Activated CD4-positive, alpha-beta T cell treated with anti-CD3 and anti-CD28 coated beads, Interleukin-2, amount 10 ng/mL, durations not matched to agents 7 days and 5 days (primary cell): ENCODE data around the gene DICER1. TPM values are rescaled to one million over a fixed set of nuclear protein-coding genes. Genes with fewer than 3 reads are reported as not detected.

ENCODE experiments used
- CTCF ChIA-PET: fragments of 350-600 bp; sonication (Branson Sonifier 250); formaldehyde crosslinking; loops from one replicate; lab custom pipeline; 2021; ENCODE audit warnings: antibody characterized with exemption; lab: Charles Lee
- POLR2A ChIA-PET: fragments of 350-600 bp; sonication (Branson Sonifier 250); formaldehyde crosslinking; loops from one replicate; lab custom pipeline; 2021; ENCODE audit warnings: antibody characterized with exemption; lab: Charles Lee
- DNase-seq: peaks from one replicate; pipeline ENCODE4 v3.0.0-alpha.2; 2020
- H3K27ac Mint-ChIP-seq: one replicate; pipeline ENCODE4 v1.8.0; 2021; ENCODE audit warnings: mild to moderate bottlenecking, moderate library complexity, mixed read lengths
- H3K27me3 Mint-ChIP-seq: one replicate; pipeline ENCODE4 v1.8.0; 2021; ENCODE audit warnings: mixed read lengths
- H3K36me3 Mint-ChIP-seq: one replicate; pipeline ENCODE4 v1.8.0; 2021; ENCODE audit warnings: low read depth, mixed read lengths
- H3K4me1 Mint-ChIP-seq: one replicate; pipeline ENCODE4 v1.8.0; 2021; ENCODE audit warnings: mixed read lengths
- H3K4me3 Mint-ChIP-seq: one replicate; pipeline ENCODE4 v1.8.0; 2021; ENCODE audit warnings: mild to moderate bottlenecking, moderate library complexity, mixed read lengths
- H3K9me3 Mint-ChIP-seq: one replicate; pipeline ENCODE4 v1.8.0; 2021; ENCODE audit warnings: mixed read lengths
- total RNA-seq, 2 experiments: library from RNA; stranded (reverse); gene quantifications; one replicate each; pipeline ENCODE4 v1.2.3, GENCODE V29; 2021

The DICER1 gene
- total RNA-seq, 2 experiments from 2014 or later = 54.4 to 63.6 TPM

DNA sequence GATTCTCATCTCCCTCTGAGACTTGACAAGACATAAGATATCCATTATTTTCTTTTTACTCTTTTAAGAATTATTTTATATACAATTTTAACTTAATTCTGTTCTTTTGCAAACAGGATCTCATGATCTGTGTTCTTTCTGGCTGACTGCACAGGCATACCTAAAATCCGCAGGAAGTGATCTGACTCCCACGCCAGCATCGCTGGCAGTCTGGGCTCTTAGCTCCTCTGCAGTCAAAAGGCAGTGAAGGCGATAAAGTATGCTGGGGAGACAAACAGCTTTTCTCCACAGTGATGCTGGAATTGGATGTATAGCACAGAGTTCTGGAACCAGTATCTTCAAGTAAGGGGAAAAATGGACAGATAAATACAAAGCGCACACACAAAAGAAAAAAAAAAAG, 52.4 kb downstream of the DICER1 start:
- Mint-ChIP-seq H3K4me1 (peaks cover 6% of the 10 kb centered on the region), H3K9me3 (no peaks in the 10 kb centered on the region), H3K36me3 (peaks cover 46% of the 10 kb centered on the region), H3K27ac (no peak overlapping the region), H3K27me3 (no peaks in the 10 kb centered on the region), H3K4me3 (no peak overlapping the region)
- no peak for DNase-seq
- ChIA-PET POLR2A (no interaction called here), CTCF (interaction anchor here (0.8 kb wide), 1 partner anchor 42 kb away, joined by 3 read pairs; no protein-coding TSS in a partner anchor)

DNA sequence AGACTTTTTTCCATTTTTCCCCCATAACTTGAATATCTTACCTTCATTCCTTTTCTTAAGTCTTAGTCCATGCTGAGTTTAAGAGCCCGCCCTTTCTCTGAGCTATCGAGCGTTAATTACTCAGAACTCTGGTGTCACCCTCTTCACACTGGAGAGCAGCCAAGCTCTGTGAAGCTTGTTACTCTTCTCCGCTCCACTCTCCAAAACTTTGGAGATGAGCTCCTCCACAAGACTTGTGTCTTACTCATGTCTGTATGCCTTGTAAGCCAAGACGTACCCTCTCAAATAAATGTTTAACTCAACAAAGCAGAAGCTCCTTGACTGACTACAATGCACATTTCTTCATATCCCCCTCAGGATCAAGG, 54.7 kb downstream of the DICER1 start:
- H3K27me3 Mint-ChIP-seq = no peaks in the 10 kb centered on the region
- ChIA-PET CTCF (no interaction called here), POLR2A (no interaction called here)
- H3K36me3 Mint-ChIP-seq = peaks cover 39% of the 10 kb centered on the region
- H3K9me3 Mint-ChIP-seq = no peaks in the 10 kb centered on the region
- peaks cover 12% of the 10 kb centered on the region for H3K4me1 Mint-ChIP-seq
- H3K27ac Mint-ChIP-seq = no peak overlapping the region
- DNase-seq = no peak
- H3K4me3 Mint-ChIP-seq = no peak overlapping the region

DNA sequence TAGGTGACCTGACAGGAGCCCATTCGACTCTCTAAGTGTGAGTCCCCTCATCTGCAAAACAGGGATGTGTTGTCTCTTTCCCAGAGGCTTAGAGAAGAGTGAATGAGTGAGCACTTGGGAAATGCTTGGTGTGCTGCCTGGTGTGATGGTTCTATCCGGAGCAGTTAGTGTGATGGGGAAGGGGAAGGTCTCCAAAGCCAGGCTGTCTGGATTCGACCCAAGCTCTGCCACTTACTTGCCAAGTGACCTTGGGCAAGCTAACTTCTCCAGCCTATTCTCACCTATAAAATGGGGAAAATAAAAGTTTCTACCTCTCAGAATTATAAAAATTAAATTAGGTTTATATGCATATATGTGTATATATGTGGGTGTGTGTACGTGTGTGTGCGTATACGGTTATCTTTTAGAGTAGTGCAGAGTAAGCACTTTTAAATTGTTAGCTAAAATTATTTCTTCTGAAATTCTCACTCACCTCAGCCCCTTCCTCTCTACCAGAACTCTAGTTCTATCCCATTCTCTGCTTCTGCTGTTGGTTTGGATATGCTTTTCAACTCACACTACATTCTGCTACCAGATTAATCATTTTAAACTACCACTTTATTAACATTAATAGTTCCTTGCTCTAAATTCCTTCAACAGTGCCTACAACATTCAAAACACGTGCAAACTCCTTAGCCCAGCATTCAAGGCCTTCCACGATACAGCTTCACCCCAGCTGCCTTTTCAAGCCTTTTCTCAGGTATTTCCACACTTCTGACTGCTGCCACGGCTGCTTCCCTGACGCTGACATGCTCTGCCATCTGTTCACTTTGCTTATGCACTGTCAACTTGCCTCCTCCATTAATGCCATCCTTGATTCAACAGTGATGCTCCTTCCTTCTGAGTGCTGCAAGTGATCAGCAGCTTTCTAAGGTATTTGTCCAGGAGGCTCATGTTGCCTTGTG, 55.3 kb downstream of the DICER1 start:
- DNase-seq = no peak
- ChIA-PET CTCF (no interaction called here), POLR2A (no interaction called here)
- Mint-ChIP-seq H3K27me3 (no peaks in the 10 kb centered on the region), H3K27ac (no peak overlapping the region), H3K4me1 (peaks cover 12% of the 10 kb centered on the region), H3K4me3 (no peak overlapping the region), H3K9me3 (no peaks in the 10 kb centered on the region), H3K36me3 (peaks cover 40% of the 10 kb centered on the region)

DNA sequence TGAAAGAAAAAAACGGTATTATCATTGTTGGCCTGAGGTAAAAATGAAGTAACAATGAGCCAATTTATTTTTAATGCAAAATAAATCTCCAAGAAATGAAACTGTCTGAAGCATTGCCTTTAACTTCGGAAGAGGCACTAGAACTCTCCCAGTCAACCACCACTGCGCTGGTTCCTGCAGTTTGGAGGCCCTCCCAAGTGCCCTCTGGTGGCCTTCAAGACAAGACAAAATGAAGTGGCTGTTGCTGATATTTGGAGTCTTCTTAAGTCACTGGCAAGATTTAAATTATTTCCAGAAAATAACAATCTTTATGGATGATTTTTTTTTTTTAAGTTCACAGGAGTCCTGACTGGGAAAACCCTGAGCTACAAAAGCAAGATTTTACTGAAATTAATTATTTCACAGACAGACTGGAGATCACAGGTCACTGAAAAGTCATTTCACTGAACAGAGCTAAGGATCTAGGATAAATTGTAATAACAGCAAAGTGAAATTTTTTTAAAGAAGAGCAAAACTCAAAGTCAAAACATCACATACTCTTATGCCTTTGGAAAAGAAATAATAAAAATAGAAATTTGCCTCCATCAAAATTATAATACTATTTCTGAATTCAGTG, 58.2 kb downstream of the DICER1 start:
- peaks cover 12% of the 10 kb centered on the region for H3K4me1 Mint-ChIP-seq

DNA sequence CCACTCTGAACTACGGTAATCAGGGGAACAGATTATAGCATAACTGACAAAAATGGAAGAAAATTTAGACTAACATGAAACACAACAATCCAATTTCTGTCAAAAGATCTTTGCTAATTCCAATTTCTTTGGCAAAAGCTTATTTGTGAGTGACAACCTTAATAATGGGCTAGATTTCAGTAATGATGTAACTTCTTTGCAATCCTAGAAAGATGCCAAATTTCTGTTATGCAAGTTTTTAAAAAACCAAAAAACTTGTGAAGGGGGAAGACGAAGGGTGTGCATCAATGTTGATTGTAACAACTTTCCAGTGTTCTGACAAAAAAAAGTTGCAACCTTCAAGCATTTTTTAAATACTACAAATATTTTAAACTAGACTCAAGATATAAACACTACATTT, 59.9 kb downstream of the DICER1 start:
- no peak overlapping the region for H3K27ac Mint-ChIP-seq
- peaks cover 12% of the 10 kb centered on the region for H3K4me1 Mint-ChIP-seq
- no peak overlapping the region for H3K4me3 Mint-ChIP-seq
- DNase-seq = no peak
- H3K36me3 Mint-ChIP-seq = peaks cover 36% of the 10 kb centered on the region
- no peaks in the 10 kb centered on the region for H3K9me3 Mint-ChIP-seq
- ChIA-PET CTCF (no interaction called here), POLR2A (no interaction called here)
- H3K27me3 Mint-ChIP-seq = no peaks in the 10 kb centered on the region

More for the DNA sequence above, 58.2 kb downstream of the DICER1 start:
- ChIA-PET CTCF (no interaction called here), POLR2A (no interaction called here)
- peak; percentile 46 for DNase-seq
- H3K27ac Mint-ChIP-seq = no peak overlapping the region
- H3K4me3 Mint-ChIP-seq = no peak overlapping the region
- H3K27me3 Mint-ChIP-seq = no peaks in the 10 kb centered on the region
- no peaks in the 10 kb centered on the region for H3K9me3 Mint-ChIP-seq
- H3K36me3 Mint-ChIP-seq = peaks cover 43% of the 10 kb centered on the region

DNA sequence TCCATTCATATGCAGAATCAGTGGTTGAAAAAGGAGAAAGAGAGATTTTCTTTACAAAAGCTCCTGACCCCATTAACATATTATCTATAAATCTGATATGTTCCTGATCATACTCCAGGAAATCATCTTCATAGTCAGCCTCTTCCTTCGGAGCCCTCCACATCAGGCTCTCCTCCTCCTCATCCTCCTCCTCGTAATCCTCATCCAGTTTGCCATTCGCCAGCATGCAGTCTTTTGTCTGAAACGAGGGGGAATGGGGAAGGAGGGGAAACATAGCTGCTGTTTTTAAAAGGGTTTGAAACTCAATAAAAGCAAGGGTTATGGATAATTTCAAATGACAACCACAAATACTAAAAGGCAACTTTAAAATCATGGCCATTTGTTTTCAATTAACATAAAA, 60.9 kb downstream of the DICER1 start:
- peaks cover 12% of the 10 kb centered on the region for H3K4me1 Mint-ChIP-seq
- CTCF ChIA-PET = no interaction called here
- no peaks in the 10 kb centered on the region for H3K27me3 Mint-ChIP-seq
- H3K27ac Mint-ChIP-seq = no peak overlapping the region
- DNase-seq = no peak
- peaks cover 33% of the 10 kb centered on the region for H3K36me3 Mint-ChIP-seq
- H3K9me3 Mint-ChIP-seq = no peaks in the 10 kb centered on the region
- H3K4me3 Mint-ChIP-seq = no peak overlapping the region
- POLR2A ChIA-PET = no interaction called here

DNA sequence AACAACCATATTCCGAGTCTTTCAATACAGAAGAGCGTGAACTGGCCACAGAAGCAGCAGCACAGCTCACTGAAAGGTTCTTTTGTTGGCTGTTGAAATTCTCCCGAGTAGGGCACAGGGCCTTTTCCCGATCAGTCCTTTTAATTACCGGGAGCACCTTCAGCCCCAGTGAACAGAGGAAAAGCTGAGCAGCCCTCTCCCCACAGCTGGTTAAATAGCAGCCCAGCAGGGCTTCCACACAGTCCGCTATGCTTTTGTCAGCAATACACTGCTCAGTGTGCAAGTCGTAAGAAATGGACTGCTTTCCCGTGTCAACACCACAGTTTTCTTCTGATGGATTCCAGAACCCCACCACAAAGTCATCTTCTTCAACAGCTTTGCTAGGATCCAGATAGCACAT, 61.3 kb downstream of the DICER1 start:
- ChIA-PET CTCF (no interaction called here), POLR2A (no interaction called here)
- Mint-ChIP-seq H3K27me3 (no peaks in the 10 kb centered on the region), H3K4me1 (peaks cover 12% of the 10 kb centered on the region), H3K36me3 (peaks cover 35% of the 10 kb centered on the region), H3K27ac (no peak overlapping the region), H3K9me3 (no peaks in the 10 kb centered on the region), H3K4me3 (no peak overlapping the region)
- no peak for DNase-seq

DNA sequence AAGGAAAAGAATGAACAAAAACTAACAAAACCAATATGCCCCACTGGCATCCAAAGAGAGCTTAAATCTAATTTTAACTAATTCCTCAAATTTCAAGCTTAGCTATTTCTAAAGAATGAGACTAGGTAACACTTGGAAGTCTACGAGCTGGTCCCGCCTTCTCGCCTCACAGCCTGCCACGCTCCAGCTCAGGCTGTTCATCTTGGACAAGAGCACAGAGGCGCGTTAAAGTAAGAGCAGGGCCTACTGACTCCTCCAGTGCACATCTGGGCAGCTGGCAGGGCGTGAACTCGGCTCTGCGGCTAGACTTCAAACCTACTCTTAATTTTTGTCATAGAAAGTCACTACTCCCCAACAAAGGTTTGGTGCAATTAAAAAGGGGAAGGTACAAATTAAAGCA, 64.6 kb downstream of the DICER1 start:
- Mint-ChIP-seq H3K27ac (no peak overlapping the region), H3K36me3 (peaks cover 54% of the 10 kb centered on the region), H3K27me3 (no peaks in the 10 kb centered on the region), H3K4me1 (no peaks in the 10 kb centered on the region), H3K4me3 (no peak overlapping the region), H3K9me3 (no peaks in the 10 kb centered on the region)
- POLR2A ChIA-PET = no interaction called here
- CTCF ChIA-PET = interaction anchor here (1.3 to 1.4 kb wide), 3 partner anchors 11 to 340 kb away, joined by 3 to 6 read pairs (median 3); no protein-coding TSS in a partner anchor
- no peak for DNase-seq

DNA sequence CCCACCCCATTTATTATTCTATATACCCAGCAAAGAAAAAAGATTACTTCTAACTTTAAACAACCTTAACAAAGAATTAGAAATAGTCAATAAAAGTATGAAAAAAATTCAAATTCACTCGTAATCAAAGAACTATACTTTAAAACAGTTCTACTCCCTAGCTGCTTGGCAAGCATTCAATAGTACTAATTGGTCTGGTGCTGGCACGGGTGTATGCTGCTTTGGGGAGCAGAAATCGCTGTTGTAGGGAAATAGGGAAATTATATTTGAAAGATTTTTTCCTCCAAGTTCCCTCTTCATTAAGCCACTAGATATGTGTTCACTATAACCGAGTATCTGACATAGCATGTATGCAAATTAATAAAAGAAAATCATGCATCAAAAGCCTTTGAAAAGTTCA, 65.7 kb downstream of the DICER1 start:
- Mint-ChIP-seq H3K27me3 (no peaks in the 10 kb centered on the region), H3K4me1 (no peaks in the 10 kb centered on the region), H3K4me3 (no peak overlapping the region), H3K36me3 (peaks cover 52% of the 10 kb centered on the region), H3K9me3 (no peaks in the 10 kb centered on the region), H3K27ac (no peak overlapping the region)
- POLR2A ChIA-PET = no interaction called here
- DNase-seq = no peak
- CTCF ChIA-PET = no interaction called here

DNA sequence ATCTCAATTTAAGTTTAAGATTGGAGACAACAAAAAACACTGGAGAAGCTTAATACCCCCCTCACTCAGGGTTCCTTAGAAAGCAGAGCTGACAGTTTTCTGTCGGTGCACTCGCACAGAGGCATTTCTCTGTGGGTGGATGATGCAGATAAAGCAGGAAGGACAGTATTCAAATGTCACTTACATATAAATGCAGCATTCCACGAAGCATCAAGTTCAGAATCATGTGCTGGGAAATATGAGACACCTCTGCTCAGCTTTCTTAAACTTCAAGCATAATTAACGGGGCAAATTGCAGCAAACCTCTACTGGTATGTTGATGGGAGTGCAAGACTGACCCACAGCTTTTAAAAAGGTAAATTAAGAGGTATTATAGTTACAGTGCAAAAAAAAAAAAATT, 68.7 kb downstream of the DICER1 start:
- Mint-ChIP-seq H3K27me3 (no peaks in the 10 kb centered on the region), H3K36me3 (peaks cover 44% of the 10 kb centered on the region), H3K27ac (no peak overlapping the region), H3K9me3 (no peaks in the 10 kb centered on the region), H3K4me3 (no peak overlapping the region), H3K4me1 (no peaks in the 10 kb centered on the region)
- no peak for DNase-seq
- CTCF ChIA-PET = interaction anchor here (0.6 kb wide), 1 partner anchor 11 kb away, joined by 4 read pairs; no protein-coding TSS in a partner anchor
- POLR2A ChIA-PET = no interaction called here

DNA sequence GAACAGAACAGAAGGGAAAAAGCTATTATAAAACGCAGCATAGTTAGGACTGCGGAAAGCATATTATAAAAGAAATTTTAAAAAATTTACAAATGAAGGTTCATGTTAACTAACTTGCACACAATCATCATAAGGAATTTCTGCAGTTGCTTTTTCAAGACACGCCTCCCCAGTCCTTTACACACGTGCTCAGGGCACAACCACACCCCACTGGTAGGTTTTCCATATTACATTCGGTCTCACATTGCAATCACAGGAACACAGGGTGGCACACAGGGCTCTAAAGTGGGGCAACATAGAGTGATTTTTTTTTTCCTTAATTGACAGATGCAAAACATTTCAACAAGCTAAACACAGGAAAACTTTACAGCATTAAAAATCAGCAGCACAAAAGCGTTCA, 69.7 kb downstream of the DICER1 start:
- Mint-ChIP-seq H3K9me3 (no peaks in the 10 kb centered on the region), H3K4me1 (no peaks in the 10 kb centered on the region), H3K27me3 (no peaks in the 10 kb centered on the region), H3K27ac (no peak overlapping the region), H3K36me3 (peaks cover 38% of the 10 kb centered on the region), H3K4me3 (no peak overlapping the region)
- ChIA-PET CTCF (no interaction called here), POLR2A (no interaction called here)
- DNase-seq = no peak

DNA sequence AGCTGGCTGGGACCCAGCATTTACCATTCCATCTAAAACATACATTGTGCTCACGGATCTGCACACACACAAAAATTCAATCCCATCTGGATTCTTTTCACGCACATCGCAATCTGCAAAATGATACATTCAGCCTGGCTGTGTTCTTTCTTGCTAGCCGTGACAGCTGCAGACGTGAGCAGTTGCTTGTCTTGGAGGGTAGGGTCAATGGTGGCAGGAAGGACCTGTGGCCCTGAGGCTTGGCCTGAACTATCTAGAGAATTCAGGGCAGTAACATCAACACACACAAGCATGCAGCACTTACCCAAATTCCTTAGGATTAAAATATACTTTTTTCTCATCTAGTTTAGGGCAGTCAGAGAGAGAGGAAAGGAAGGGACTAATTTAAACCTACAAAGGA, 72.0 kb downstream of the DICER1 start:
- Mint-ChIP-seq H3K27ac (no peak overlapping the region), H3K36me3 (peaks cover 30% of the 10 kb centered on the region), H3K27me3 (no peaks in the 10 kb centered on the region), H3K9me3 (no peaks in the 10 kb centered on the region), H3K4me3 (no peak overlapping the region), H3K4me1 (no peaks in the 10 kb centered on the region)
- ChIA-PET CTCF (no interaction called here), POLR2A (no interaction called here)
- no peak for DNase-seq

DNA sequence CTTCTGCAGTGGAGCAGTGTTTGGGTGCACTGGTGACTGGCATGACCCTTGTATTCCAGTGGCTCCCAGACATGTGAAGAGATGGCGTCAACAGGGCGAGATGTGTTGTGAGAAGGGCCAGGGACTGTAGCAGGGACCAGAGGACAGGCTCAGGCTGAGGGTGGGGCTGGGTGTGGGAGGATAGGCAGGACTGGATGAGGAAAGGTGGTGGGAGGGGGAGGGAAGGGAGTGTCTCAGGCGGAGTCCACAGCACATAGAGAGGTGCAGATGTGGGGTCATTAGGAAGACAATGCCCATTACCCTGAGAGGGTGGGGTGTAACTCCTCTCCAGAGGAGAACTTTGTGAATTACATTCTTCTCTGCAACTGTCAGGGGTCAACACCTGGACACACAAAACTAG, 78.5 kb downstream of the DICER1 start:
- peaks cover 4% of the 10 kb centered on the region for H3K27me3 Mint-ChIP-seq
- POLR2A ChIA-PET = no interaction called here
- H3K4me1 Mint-ChIP-seq = no peaks in the 10 kb centered on the region
- CTCF ChIA-PET = no interaction called here
- DNase-seq = no peak
- peaks cover under 1% of the 10 kb centered on the region for H3K36me3 Mint-ChIP-seq
- no peak overlapping the region for H3K4me3 Mint-ChIP-seq
- no peak overlapping the region for H3K27ac Mint-ChIP-seq
- H3K9me3 Mint-ChIP-seq = no peaks in the 10 kb centered on the region
